ACHN (cell line): ENCODE results near the gene RPH3AL.
"Not testable (repeated sequence)": the region's sequence is repeated elsewhere in the genome, so short reads cannot be mapped to it uniquely, and the experiment has no call there.

Source experiments
- DNase-seq: peaks from one replicate; pipeline ENCODE4 v3.0.0-alpha.2; 2015
- in situ Hi-C: cut with HindIII; loops from 2 replicates; pipeline ENCODE4 v1.10.0; 2017; ENCODE audit warnings: low sequenced_read_pairs, low pct_ligation_motif_present, low pct_unique_long_range_greater_than_20kb

RPH3AL gene

DNA sequence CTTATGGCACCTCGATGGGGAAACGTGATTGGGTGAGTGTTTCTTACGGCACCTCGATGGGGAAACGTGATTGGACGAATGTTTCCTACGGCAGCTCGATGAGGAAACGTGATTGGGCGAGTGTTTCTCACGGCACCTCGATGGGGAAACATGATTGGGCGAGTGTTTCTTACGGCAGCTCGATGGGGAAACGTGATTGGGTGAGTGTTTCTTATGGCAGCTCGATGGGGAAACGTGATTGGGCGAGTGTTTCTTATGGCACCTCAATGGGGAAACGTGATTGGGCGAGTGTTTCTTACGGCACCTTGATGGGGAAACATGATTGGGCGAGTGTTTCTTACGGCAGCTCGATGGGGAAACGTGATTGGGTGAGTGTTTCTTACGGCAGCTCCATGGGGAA is 146.1 kb downstream of the RPH3AL start:
- in situ Hi-C loops, DNase-seq: not testable (repeated sequence)

DNA sequence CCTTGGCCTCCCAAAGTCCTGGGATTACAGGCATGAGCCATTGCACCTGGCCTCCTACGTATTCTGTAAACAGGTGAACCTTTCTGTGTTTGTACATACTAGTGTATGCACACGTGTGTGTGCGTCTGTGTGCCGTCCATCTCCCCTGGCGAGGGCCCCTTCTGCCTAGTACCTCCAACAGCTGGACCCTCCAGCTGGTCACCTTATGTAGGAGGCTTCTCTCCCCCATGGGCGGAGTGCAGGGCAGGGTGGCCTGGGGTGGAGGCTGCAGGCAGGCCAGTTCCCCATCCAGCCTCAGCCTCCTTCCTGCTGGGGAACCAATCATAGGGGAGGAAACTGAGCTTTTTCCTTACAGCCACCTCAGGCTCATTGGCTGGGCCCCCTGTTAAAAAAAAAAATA is 146.8 kb downstream of the RPH3AL start:
- DNase-seq: no peak
- in situ Hi-C loops: no loop called here

- in situ Hi-C loops: no loop called here
- DNase-seq: no peak
Measured at GRCh38 chr17:205148-205669, 147.4 kb downstream of the RPH3AL start.

DNA sequence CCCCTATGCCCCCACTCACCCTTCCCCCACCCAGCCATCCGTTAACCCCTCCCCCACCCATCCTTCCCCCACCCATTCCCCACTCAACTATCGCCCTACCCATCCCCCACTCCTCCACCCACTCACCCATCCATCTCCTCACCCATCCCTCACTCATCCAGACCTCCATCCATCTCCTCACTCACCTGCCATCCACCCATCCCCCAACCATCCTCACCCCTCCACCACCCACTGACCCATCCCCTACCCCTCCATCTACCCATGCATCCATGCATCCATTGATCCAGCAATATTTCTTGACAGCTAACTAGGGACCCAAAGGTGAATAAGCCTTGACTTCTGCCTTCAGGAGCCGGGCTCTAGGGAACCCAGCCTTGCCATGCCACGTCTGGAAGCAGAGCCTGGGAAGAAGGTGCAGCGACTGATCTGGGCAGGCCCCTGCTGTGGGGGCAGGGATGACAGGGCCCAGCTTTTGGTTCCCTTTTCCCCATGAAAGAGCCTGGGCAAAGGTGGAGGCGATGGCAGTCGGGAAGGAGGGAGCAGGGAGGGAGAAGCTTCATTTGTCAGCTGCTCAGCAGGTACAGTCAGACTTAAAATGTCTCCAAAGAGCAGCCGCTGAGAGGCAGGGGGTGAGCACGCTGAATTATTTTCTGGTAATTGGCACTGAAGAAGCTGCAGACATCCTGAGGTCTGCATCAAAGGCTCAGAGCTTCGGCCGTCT is 148.0 kb downstream of the RPH3AL start:
- DNase-seq: no peak
- in situ Hi-C loops: no loop called here

- DNase-seq: no peak
- in situ Hi-C loops: no loop called here
Measured at GRCh38 chr17:202501-202951, 150.1 kb downstream of the RPH3AL start.

DNA sequence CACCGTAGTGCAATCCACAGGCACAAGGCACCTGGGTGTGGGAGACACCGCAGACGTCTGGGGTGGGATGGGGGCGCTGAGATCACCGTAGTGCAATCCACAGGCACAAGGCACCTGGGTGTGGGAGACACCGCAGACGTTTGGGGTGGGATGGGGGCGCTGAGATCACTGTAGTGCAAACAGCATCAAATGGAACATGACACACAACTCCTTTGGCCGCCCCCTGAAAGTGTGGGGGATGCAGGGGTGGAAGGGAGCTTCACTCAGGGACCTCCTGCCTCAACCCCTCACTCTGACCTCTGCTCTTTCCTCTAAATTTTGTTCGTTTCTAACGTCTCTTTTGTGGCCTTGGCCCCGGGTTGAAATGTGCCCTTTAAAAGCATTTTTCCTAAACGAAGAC is 150.9 kb downstream of the RPH3AL start:
- in situ Hi-C loops, DNase-seq: not testable (repeated sequence)

DNA sequence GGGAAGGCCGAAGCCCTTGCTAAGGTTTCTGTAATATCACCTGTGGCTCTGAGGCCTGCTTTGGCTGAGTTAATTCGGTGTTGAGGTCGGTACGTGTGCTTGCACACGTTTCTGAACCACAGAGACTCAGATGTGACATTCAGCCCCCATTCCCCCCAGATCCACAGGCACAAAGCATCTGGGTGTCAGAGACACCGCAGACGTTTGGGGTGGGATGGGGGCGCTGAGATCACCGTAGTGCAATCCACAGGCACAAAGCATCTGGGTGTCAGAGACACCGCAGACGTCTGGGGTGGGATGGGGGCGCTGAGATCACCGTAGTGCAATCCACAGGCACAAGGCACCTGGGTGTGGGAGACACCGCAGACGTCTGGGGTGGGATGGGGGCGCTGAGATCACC is 151.3 kb downstream of the RPH3AL start:
- in situ Hi-C loops, DNase-seq: not testable (repeated sequence)

GRCh38 chr17:200586-200985 is 152.0 kb downstream of the RPH3AL start:
- DNase-seq: no peak
- in situ Hi-C loops: no loop called here

- in situ Hi-C loops: no loop called here
- no peak for DNase-seq
Measured at GRCh38 chr17:199806-200545, 152.6 kb downstream of the RPH3AL start.

- in situ Hi-C loops: no loop called here
- DNase-seq: no peak
Measured at GRCh38 chr17:199191-199604, 153.4 kb downstream of the RPH3AL start.

DNA sequence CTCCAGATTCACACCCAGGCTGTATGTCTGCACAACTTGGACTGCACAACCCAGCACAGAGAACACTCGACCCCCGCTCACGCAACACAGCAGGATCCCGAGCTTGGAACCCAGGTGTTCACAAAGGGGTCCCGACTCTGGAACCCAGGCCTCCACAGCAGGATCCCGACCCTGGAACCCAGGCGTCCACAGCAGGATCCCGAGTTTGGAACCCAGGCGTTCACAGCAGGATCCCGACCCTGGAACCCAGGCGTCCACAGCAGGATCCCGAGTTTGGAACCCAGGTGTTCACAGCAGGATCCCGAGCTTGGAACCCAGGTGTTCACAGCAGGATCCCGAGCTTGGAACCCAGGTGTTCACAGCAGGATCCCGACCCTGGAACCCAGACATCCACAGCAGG is 154.4 kb downstream of the RPH3AL start:
- in situ Hi-C loops, DNase-seq: not testable (repeated sequence)

- in situ Hi-C loops: no loop called here
- DNase-seq: no peak
Measured at GRCh38 chr17:197352-197751, 155.3 kb downstream of the RPH3AL start.

- no peak for DNase-seq
- in situ Hi-C loops: no loop called here
Measured at GRCh38 chr17:194828-195602, 157.6 kb downstream of the RPH3AL start.

DNA sequence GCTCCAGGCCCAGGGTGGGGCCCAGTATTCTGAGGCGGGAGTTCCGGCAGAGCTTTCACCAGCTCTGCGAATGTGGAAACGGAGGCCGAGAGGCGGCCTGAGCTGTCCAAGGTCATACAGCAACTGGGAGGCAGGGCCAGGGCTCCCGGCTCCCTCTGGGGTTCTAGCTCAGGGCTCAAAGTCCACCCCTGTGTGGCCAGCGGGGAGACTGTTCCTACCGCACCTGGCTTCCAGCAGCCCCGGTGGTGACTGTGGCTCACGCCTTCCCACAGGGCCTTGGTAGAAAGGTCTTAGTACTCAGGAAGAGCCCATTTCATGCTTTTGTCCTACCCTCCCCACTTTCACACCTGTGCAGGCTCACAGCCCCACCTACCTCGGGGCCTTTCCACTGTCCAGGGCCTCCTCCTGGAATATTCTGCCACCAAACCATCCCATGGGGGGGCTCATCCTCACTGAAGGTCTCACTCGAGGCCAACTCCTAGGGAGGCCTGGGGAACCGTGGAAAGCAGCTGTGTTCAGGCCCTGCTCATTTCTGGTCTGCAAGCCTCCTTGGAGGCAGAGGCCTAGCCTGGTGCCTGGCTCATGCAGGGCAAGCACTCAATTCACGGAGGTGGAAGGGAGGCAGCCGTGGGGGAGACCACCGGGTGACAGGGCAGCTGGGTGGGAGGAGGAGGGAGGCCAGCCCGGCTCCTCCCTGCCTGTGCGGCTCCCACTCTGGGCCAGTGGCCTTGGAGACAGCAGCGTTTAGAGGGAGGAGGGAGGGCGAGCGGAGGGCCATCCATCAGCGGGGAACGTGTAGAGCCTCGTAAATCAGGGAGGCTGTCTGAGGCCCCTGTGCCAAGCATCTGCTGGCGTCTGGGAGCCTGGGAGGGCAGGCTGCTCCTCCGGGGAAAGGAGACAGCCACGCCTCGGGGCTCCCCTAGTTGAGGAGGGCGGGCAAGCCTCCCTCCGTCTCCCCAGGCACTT is 158.5 kb downstream of the RPH3AL start:
- no peak for DNase-seq
- in situ Hi-C loops: no loop called here

DNA sequence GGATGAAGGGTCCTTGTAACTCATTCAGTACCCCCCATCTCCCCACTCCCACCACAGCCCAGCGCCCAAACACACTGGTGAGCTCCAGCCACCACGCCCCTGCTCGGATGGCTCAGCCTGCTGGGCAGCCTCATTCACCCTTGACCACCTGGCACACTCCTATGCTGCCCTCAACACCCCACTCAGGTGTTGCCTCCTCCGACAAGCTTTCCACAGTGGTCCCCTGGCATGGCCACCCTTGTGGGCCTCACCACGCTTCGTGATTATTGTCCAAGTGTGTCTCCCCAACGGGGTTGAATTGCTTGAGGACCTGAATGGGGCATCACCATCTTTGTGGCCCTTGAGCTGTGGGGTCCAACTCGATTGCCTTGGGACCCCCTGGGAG is 159.2 kb downstream of the RPH3AL start:
- DNase-seq: no peak
- in situ Hi-C loops: no loop called here

DNA sequence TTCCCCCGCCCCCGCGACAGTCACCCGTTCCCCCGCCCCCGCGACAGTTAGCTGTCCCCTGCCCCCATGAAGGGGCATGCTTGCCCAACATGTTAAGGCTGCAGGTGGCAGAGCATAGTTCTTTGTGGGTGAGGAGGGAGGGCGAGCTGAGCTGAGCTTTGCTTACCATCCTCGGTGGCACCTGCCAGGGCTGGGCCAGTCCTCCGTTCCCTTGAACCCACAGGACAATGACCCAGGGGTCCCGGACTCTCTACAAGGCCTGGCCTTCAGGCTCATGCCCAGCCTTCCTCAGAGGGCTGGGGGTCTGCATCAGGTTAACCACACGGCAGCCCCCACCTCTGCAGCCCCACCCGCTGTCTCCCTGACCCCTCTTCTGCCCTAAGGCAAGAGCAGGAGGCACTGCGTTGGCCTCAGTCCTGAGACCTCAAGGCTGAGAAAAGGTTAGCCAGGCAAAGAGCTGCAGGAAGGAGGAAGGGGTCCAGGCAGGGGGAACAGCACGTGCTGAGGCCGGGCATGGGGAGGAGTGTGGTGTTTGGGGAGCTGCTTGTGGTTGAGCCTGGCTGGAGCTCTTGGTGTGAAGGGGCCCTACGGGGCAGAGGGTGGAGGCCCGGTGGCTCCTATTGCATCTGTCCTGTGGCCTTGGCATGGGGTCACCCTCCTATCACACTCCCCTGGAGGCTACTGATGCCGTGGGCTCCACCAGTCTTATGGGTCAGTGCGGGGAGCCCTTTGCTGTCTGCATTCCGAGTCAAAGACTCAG is 159.8 kb downstream of the RPH3AL start:
- in situ Hi-C loops: no loop called here
- DNase-seq: no peak

- DNase-seq: no peak
- in situ Hi-C loops: no loop called here
Measured at GRCh38 chr17:189444-189843, 163.2 kb downstream of the RPH3AL start.
